BLaER1 treated with 17β-estradiol and CSF1 and Interleukin-3, amounts not matched to agents 10 nM and 100 nM (cell line): Measurements from ENCODE around the gene HDAC9.
"Not testable (repeated sequence)": the region's sequence is repeated elsewhere in the genome, so short reads cannot be mapped to it uniquely, and the experiment has no call there.

Source experiments
- H3K27ac ChIP-seq, 11 experiments: shearing (Covaris generic); formaldehyde crosslinking; 2 replicates each; pipeline ENCODE4 v1.8.1; 2022
- H3K27me3 ChIP-seq, 11 experiments: shearing (Covaris generic); formaldehyde crosslinking; 2 replicates each; pipeline ENCODE4 v1.8.1; 2022
- H3K36me3 ChIP-seq, 11 experiments: shearing (Covaris generic); formaldehyde crosslinking; 2 replicates each; pipeline ENCODE4 v1.8.1; 2022
- H3K4me1 ChIP-seq, 10 experiments: shearing (Covaris generic); formaldehyde crosslinking; 2 replicates each; pipeline ENCODE4 v1.8.1; 2022
- H3K4me2 ChIP-seq, 11 experiments: shearing (Covaris generic); formaldehyde crosslinking; 2 replicates each; pipeline ENCODE4 v1.8.1; 2022
- H3K4me3 ChIP-seq, 10 experiments: shearing (Covaris generic); formaldehyde crosslinking; 2 replicates each; pipeline ENCODE4 v1.8.1; 2022
- H3K9ac ChIP-seq, 11 experiments: shearing (Covaris generic); formaldehyde crosslinking; 2 replicates each; pipeline ENCODE4 v1.8.1; 2022
- H3K9me3 ChIP-seq, 11 experiments: shearing (Covaris generic); formaldehyde crosslinking; replicated peaks in 1 of 11; 2 replicates each; pipeline ENCODE4 v1.8.1; 2022
- H4K20me1 ChIP-seq, 11 experiments: shearing (Covaris generic); formaldehyde crosslinking; 2 replicates each; pipeline ENCODE4 v1.8.1; 2022
- Cebpa-rat ChIP-seq, 11 experiments: shearing (Covaris generic); IDR thresholded peaks; 2 replicates each; pipeline ENCODE4 v1.8.1; 2022

HDAC9 gene

GRCh38 chr7:19011212-19011611 lies 515.7 kb downstream of the HDAC9 start:
- Histone ChIP-seq H3K36me3 (no peaks in the 10 kb centered on the region), H3K9ac (no peak overlapping the region), H3K27me3 (no peaks in the 10 kb centered on the region), H4K20me1 (no peaks in the 10 kb centered on the region), H3K27ac (no peak overlapping the region), H3K4me3 (no peak overlapping the region), H3K4me2 (no peak overlapping the region), H3K4me1 (no peaks in the 10 kb centered on the region), H3K9me3 (peaks cover 0 to 5% (median 2%) of the 10 kb centered on the region in 11 experiments; a peak in 5 of 22 replicates)
- no peak for TF ChIP-seq Cebpa-rat (IDR thresholded peaks at IDR 0.05)

DNA sequence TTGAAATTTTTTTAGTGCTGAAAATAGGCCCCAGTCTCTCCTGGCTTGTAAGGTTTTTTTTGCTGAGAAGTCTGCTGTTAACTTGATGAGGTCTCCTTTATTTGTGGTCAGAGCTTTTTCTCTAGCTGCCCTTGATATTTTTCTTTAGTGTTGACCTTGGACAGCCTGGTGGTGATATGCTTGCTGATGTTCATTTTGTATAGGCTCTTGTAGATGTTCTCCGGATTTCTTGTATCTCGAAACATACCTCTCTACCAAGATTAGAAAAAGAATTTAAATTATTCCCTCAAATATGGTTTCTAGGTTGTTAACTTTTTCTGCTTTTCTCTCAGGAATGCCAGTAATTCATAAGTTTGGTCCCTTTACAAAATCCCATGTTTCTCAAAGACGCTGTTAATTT lies 519.5 kb downstream of the HDAC9 start:
- peaks cover 0 to 10% (median 6%) of the 10 kb centered on the region in 11 experiments; a peak in 7 of 22 replicates for H3K9me3 ChIP-seq
- no peak for TF ChIP-seq Cebpa-rat (IDR thresholded peaks at IDR 0.05)
- no peak overlapping the region for H3K4me2 ChIP-seq
- H3K9ac ChIP-seq: no peak overlapping the region
- H4K20me1 ChIP-seq: no peaks in the 10 kb centered on the region
- H3K4me1 ChIP-seq: peaks cover 0 to 4% (median under 1%) of the 10 kb centered on the region in 10 experiments; a peak in 5 of 20 replicates
- H3K4me3 ChIP-seq: no peak overlapping the region
- H3K36me3 ChIP-seq: no peaks in the 10 kb centered on the region
- H3K27me3 ChIP-seq: no peaks in the 10 kb centered on the region
- no peak overlapping the region for H3K27ac ChIP-seq

DNA sequence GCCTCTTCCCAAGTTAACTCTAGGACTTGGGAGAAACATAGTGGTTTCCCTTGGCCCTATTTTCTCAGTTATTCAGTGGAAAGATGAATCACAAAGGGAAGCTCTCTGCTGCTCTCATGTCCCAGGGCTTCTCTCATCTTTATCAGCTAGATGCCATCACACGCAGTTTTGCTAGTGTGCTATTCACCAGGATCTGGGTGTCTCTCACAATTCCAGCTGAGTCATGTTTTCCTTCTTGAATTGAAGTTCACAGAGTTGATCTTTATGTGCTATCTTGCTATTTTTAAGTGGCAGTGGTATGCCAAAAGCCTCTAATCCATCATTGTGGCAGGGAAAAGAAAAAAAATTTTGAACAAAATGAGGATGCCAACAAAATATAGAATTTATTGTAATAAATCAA lies 520.6 kb downstream of the HDAC9 start:
- Histone ChIP-seq H3K36me3 (no peaks in the 10 kb centered on the region), H4K20me1 (no peaks in the 10 kb centered on the region), H3K27me3 (no peaks in the 10 kb centered on the region), H3K4me2 (no peak overlapping the region), H3K4me3 (no peak overlapping the region), H3K27ac (no peak overlapping the region), H3K9me3 (peaks cover 0 to 10% (median 6%) of the 10 kb centered on the region in 11 experiments; a peak in 7 of 22 replicates), H3K4me1 (peaks cover 0 to 9% (median 1%) of the 10 kb centered on the region in 10 experiments; a peak in 5 of 20 replicates), H3K9ac (no peak overlapping the region)
- no peak for TF ChIP-seq Cebpa-rat (IDR thresholded peaks at IDR 0.05)

DNA sequence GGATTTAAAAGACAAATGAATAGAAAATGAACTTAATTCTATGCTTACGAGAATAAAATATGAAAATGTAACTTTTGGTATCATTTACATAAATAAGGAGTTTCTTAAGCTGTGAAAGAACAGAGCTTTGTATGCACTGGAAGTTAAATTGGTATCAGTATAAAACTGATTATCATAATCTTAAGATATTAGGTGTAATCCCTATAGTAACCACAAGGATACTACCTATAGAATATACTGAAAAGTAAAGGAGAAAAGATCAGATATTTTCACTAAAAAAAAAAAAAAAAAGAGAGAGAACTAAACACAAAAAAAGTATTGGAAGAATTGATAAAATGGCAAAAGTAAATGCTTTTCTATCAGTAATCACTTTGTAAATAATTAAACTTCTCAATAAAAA lies 521.8 kb downstream of the HDAC9 start:
- Histone ChIP-seq H3K9me3 (peaks cover 0 to 10% (median 6%) of the 10 kb centered on the region in 11 experiments; a peak in 7 of 22 replicates), H3K4me1 (peaks cover 0 to 9% (median 1%) of the 10 kb centered on the region in 10 experiments; a peak in 5 of 20 replicates), H3K4me3 (no peak overlapping the region), H3K9ac (no peak overlapping the region), H3K27me3 (no peaks in the 10 kb centered on the region), H3K27ac (no peak overlapping the region), H3K36me3 (no peaks in the 10 kb centered on the region), H3K4me2 (no peak overlapping the region), H4K20me1 (no peaks in the 10 kb centered on the region)
- TF ChIP-seq Cebpa-rat (IDR thresholded peaks at IDR 0.05): no peak

DNA sequence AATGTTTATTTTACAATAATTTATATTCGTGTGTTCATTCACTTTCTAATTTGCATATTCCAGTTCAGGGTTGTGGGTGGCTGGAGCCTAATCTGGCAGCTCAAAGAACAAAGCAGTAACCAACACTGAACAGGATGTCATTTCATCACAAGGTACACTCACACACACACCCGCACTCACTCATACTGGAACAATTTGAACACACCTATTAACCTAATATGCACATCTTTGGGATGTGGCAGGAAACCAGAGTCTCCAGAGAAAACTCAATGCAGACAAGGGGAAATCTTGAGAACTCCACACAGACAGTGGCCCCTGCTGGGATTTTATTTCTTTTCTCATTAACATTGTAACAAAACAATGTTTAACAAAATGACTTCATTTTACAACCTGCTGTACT lies 524.5 kb downstream of the HDAC9 start:
- Histone ChIP-seq H4K20me1 (no peaks in the 10 kb centered on the region), H3K4me2 (no peak overlapping the region; a peak in 2 of 22 replicates), H3K9me3 (peaks cover 0 to 10% (median 6%) of the 10 kb centered on the region in 11 experiments; a peak in 7 of 22 replicates), H3K4me1 (peaks cover 0 to 9% (median 1%) of the 10 kb centered on the region in 10 experiments; a peak in 5 of 20 replicates), H3K9ac (no peak overlapping the region), H3K27ac (no peak overlapping the region), H3K36me3 (no peaks in the 10 kb centered on the region), H3K4me3 (no peak overlapping the region), H3K27me3 (no peaks in the 10 kb centered on the region)
- TF ChIP-seq Cebpa-rat (IDR thresholded peaks at IDR 0.05): no peak

DNA sequence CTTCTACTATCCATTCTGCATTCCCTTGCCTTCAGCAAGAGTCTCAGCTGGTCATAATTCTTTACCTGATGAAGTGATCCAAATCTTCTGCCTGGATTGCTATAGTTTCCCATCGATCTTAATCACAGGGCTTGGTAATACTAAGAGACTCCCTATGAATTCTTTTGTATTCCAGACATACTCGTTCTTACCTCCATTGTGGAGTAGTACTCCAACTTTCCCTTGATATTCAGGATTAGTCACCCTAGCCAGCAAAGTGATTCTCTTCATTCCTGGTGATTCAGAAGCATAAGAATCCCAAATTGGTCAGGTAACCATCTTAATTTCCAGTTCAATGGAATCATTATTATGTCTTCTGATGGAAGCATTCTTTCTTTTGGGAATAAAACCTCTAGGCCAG lies 525.2 kb downstream of the HDAC9 start:
- Histone ChIP-seq H3K4me3 (no peak overlapping the region), H3K4me1 (peaks cover 0 to 9% (median 1%) of the 10 kb centered on the region in 10 experiments; a peak in 5 of 20 replicates), H3K36me3 (no peaks in the 10 kb centered on the region), H3K27me3 (no peaks in the 10 kb centered on the region), H4K20me1 (no peaks in the 10 kb centered on the region), H3K9me3 (peaks cover 0 to 10% (median 6%) of the 10 kb centered on the region in 11 experiments; a peak in 7 of 22 replicates), H3K4me2 (no peak overlapping the region), H3K27ac (no peak overlapping the region), H3K9ac (no peak overlapping the region)
- no peak for TF ChIP-seq Cebpa-rat (IDR thresholded peaks at IDR 0.05)

GRCh38 chr7:19023477-19023876 lies 527.9 kb downstream of the HDAC9 start:
- H4K20me1 ChIP-seq: no peaks in the 10 kb centered on the region
- TF ChIP-seq Cebpa-rat (IDR thresholded peaks at IDR 0.05): no peak

GRCh38 chr7:19024261-19024660 lies 528.7 kb downstream of the HDAC9 start:
- no peak overlapping the region for H3K4me3 ChIP-seq

More at GRCh38 chr7:19023477-19023876, 527.9 kb downstream of the HDAC9 start:
- Histone ChIP-seq H3K36me3 (no peaks in the 10 kb centered on the region), H3K4me2 (no peak overlapping the region), H3K4me1 (peaks cover 0 to 9% (median 1%) of the 10 kb centered on the region in 10 experiments; a peak in 5 of 20 replicates), H3K4me3 (no peak overlapping the region), H3K27ac (no peak overlapping the region), H3K9me3 (no peaks in the 10 kb centered on the region), H3K9ac (no peak overlapping the region), H3K27me3 (no peaks in the 10 kb centered on the region)

GRCh38 chr7:19026888-19027287 lies 531.3 kb downstream of the HDAC9 start:
- TF ChIP-seq Cebpa-rat (IDR thresholded peaks at IDR 0.05): no peak
- H3K27me3 ChIP-seq: no peaks in the 10 kb centered on the region
- no peak overlapping the region for H3K4me2 ChIP-seq
- no peaks in the 10 kb centered on the region for H3K36me3 ChIP-seq
- H4K20me1 ChIP-seq: no peaks in the 10 kb centered on the region
- H3K27ac ChIP-seq: no peak overlapping the region
- H3K4me3 ChIP-seq: no peak overlapping the region
- no peaks in the 10 kb centered on the region for H3K9me3 ChIP-seq
- no peaks in the 10 kb centered on the region for H3K4me1 ChIP-seq
- H3K9ac ChIP-seq: no peak overlapping the region

More at GRCh38 chr7:19024261-19024660, 528.7 kb downstream of the HDAC9 start:
- Histone ChIP-seq H3K9ac (no peak overlapping the region), H3K4me2 (no peak overlapping the region), H3K9me3 (no peaks in the 10 kb centered on the region), H4K20me1 (no peaks in the 10 kb centered on the region), H3K4me1 (peaks cover 0 to 9% (median 1%) of the 10 kb centered on the region in 10 experiments; a peak in 5 of 20 replicates), H3K27me3 (no peaks in the 10 kb centered on the region), H3K36me3 (no peaks in the 10 kb centered on the region), H3K27ac (no peak overlapping the region)
- TF ChIP-seq Cebpa-rat (IDR thresholded peaks at IDR 0.05): no peak

DNA sequence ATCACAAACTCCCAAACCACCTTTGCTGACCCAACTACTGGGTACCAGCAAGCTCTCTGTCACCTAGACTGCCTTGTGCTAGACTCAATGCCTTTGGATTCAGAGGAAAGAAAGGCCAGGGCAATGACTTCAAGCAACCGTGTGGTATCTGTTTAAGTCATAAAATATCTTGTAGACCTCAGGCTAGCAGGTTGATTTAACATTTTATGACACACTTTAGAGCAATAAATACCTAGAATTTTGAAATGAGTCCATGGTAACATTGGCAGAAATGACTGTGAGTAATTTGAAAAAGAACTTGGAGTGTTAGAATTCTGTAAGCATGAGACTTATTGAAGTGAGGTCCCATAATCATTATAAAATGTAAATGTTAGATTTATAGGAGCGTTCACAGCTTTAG lies 534.7 kb downstream of the HDAC9 start:
- Histone ChIP-seq H3K27ac (no peak overlapping the region), H4K20me1 (no peaks in the 10 kb centered on the region), H3K4me2 (no peak overlapping the region), H3K4me3 (no peak overlapping the region), H3K27me3 (no peaks in the 10 kb centered on the region), H3K9me3 (peaks cover 0 to 8% (median 3%) of the 10 kb centered on the region in 11 experiments; a peak in 3 of 22 replicates), H3K36me3 (no peaks in the 10 kb centered on the region), H3K9ac (no peak overlapping the region), H3K4me1 (no peaks in the 10 kb centered on the region)
- TF ChIP-seq Cebpa-rat (IDR thresholded peaks at IDR 0.05): no peak

DNA sequence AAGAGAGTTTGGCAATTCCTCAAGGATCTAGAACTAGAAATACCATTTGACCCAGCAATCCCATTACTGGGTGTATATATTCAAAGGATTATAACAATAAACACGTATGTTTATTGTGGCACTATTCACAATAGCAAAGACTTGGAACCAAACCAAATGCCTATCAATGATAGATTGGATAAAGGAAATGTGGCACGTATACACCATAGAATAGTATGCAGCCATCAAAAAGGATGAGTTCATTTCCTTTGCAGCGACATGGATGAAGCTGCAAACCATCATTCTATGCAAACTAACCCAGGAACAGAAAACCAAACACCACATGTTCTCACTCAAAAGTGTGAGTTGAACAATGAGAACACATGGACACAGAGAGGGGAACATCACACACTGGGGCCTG lies 537.4 kb downstream of the HDAC9 start:
- H3K4me1 ChIP-seq, H3K36me3 ChIP-seq, H3K27ac ChIP-seq, H3K9ac ChIP-seq, H3K4me3 ChIP-seq, H4K20me1 ChIP-seq, H3K27me3 ChIP-seq, H3K4me2 ChIP-seq: not testable (repeated sequence)
- peaks cover 0 to 16% (median 3%) of the 10 kb centered on the region in 11 experiments; a peak in 4 of 22 replicates for H3K9me3 ChIP-seq
